22Rv1 (cell line): ENCODE data around the gene SPINK8.

ENCODE experiments used
- H3K27ac ChIP-seq: fragments of 450-650 bp; 2 replicates; pipeline ENCODE4 v1.5.1; 2017
- ZFX ChIP-seq: fragments of 450-650 bp; IDR thresholded peaks from 2 replicates; pipeline ENCODE4 v1.6.1; 2017; ENCODE audit warnings: antibody characterized with exemption, borderline replicate concordance
- TF ChIP-seq, protein P1 (sequence below): fragments of 450-650 bp; IDR thresholded peaks from 2 replicates; pipeline ENCODE4 v1.5.1; 2017; ENCODE audit warnings: mild to moderate bottlenecking

Gene SPINK8

DNA sequence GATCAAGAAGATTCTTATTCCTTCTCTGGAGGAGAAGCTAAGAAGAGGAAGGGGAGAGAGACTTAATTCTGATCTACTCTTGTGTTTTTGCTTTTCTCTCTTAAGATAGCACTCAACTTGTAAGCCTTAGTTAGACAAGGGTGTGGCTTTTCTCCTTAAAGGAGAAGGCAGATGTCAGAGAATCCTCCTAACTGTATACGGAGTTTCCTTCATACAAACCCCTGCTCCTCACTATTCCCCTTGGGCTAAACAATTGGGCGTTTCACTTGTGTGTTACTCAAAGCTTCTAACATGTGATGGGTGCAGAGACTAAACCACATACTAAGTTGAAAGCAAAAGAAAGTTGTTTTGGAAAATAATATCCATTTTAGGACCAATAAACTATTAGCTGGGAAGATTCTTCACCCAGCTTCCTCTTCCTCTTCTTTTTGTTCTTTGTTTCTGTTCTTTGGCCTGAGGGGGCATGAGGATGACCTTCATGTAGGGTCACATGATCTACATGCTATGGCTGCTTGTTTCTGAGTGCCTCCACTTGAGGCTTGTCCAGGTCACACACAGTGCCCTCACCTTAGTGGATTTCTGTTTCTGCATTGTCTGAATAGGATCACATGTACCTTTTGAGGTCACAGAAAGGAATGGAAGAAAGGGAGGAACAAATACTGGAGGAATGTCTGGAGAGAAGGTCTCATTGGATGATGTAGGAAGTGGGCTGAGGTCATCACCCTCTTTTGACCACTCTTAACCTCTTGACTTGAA is 14.6 kb downstream of the SPINK8 start:
- H3K27ac ChIP-seq = no peak overlapping the region
- TF ChIP-seq, protein P1, sequence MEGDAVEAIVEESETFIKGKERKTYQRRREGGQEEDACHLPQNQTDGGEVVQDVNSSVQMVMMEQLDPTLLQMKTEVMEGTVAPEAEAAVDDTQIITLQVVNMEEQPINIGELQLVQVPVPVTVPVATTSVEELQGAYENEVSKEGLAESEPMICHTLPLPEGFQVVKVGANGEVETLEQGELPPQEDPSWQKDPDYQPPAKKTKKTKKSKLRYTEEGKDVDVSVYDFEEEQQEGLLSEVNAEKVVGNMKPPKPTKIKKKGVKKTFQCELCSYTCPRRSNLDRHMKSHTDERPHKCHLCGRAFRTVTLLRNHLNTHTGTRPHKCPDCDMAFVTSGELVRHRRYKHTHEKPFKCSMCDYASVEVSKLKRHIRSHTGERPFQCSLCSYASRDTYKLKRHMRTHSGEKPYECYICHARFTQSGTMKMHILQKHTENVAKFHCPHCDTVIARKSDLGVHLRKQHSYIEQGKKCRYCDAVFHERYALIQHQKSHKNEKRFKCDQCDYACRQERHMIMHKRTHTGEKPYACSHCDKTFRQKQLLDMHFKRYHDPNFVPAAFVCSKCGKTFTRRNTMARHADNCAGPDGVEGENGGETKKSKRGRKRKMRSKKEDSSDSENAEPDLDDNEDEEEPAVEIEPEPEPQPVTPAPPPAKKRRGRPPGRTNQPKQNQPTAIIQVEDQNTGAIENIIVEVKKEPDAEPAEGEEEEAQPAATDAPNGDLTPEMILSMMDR = no peak
- TF ChIP-seq ZFX = no peak

DNA sequence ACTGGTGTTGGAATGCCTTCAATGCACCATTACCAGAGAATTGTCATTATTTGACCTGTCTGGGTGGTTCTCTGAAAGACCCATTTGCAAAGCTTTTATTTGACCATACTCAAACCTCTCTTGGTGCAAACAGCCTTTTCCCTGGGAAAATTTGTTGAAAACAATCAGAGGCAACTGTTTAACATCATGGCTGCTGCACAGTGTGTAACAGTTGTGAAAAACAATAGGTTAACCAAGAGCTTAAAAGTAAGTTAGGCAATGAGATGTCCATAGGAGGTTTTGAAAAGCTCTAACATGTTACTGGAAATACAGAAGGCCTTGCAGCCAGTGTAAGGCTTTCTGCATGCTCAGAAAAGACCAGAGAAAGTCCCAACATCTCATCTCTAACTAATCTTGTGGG is 18.9 kb downstream of the SPINK8 start:
- no peak for TF ChIP-seq ZFX
- TF ChIP-seq, protein P1 = no peak
- H3K27ac ChIP-seq = no peak overlapping the region

DNA sequence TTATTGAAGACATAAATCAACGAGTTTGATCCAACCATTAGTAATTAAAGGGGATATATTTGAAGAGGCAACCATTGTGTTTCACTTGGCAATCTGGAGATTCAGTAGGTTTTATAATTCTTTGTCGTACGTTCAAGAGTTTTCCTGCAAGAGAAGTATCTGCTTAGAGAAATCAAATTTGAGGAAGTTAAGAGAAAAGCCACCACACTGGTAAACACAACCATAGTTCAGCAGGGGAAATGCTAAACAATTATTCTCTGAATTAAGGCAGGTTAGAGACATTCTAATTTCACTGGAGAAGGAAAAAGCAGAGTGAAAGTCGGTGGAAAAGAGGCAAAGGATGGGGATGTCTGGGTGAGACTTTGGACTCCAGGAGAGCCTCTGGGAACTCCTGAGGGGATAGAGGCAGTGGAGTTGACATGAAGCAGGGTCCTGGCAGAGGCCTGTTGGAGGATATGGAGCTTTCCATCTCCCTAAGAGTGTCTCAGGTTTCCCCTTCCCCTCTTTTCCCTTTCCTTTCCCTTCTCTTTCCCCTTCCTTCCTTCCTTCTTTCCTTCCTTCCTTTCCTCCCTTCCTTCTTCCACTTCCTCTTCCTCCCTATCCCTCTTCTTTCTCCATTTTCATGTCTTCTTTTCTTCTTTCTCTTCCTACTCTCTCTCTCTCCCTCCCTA is 26.5 kb downstream of the SPINK8 start:
- no peak overlapping the region for H3K27ac ChIP-seq
- TF ChIP-seq, protein P1 = no peak
- no peak for TF ChIP-seq ZFX

DNA sequence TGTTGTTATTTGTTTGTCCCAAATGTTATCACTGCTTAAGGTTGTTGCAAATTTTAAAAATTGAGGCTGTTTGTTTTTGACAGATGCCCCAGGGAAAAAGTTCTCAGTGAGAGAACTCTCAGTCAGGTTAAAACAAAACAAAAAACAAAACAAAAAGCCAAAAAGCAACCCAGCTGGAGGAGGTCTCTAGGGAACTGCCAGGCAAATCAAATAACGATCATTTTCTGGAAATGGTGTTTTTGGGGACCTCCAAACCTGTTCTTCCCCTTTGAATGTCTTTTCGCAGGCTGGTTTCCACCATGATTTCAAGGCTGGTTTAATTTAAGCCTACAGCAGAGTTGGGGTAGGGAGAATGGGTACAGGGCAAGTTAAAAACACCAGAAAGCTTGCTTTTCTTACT is 27.2 kb downstream of the SPINK8 start:
- H3K27ac ChIP-seq = no peak overlapping the region
- TF ChIP-seq, protein P1 = no peak
- no peak for TF ChIP-seq ZFX

DNA sequence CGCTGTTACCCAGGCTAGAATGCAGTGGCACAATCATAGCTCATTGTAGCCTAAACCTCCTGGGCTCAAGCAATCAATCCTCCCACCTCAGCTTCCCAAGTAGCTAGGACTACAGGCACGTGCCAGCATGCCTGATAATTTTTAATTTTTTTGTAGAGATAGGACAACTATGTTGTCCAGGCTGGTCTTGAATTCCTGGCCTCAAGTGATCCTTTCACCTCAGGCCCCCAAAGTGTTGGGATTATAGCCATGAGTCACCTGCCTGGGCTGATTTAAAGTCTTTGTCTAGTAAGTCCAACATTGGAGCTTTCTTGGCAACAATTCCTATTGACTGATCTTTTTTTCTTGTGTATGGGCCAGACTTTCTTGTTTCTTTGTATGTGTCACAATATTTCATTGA is 28.1 kb downstream of the SPINK8 start:
- TF ChIP-seq, protein P1 = no peak
- no peak overlapping the region for H3K27ac ChIP-seq

DNA sequence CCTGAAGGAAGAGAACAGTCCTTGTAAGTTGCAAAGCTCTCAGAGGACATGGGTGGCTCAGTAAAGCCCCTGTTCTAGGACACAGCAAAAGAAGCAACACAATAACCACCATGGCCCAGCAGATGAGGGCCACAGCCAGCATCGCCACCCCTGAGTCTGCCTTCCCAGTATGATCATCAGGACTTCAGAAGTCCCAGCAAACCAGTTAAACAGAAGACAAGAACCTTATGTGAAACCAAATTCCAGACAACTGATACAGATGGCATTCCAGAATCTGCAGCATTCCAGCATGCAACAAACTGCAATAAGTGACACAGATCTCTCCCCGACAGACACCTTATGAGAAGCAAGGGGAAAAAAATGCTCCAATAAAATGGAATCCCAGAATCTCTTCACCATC is 30.4 kb downstream of the SPINK8 start:
- TF ChIP-seq ZFX = no peak
- TF ChIP-seq, protein P1 = no peak
- no peak overlapping the region for H3K27ac ChIP-seq

DNA sequence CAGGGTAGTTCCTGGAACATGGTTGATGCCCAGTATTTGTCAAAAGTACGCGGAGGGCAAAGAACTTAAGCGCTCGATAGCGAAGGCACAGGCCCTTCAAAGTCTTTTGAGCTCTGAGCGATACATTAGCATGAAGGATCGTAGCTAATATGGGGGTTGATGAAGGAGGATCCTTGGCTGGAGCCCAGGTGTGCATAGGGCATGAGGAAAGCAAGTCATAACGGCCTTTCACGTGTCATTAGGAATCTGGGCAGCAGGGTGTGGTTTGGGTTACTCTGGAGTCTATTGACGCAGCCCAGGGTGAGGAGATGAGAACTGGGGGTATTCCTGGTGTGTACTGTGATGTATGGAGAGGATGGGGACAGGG is 31.7 kb downstream of the SPINK8 start:
- TF ChIP-seq ZFX = no peak
- H3K27ac ChIP-seq = peak overlapping the region; percentile 97
